Measurements from ENCODE around the gene TECTA.

The TECTA gene

DNA sequence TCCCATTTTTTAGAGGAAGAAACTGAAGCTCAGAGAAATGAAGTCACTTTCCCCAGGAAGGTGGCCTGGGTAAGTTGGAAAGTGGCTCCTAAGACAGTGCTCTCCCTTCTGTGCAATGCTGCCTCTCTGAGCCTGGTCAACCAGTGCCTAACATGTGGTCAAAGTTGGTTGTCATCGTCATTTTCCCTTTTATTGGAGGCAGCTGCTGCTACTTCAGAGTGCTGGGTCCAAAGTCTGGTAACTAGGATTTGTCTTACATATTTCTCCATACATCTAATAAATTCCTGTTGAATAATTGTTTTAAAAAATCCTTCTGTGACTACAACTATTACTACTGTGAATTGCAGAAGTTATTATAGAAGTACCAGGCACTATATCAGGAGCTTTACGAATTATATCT, 48.1 kb downstream of the TECTA start:
- TF ChIP-seq, protein P1, sequence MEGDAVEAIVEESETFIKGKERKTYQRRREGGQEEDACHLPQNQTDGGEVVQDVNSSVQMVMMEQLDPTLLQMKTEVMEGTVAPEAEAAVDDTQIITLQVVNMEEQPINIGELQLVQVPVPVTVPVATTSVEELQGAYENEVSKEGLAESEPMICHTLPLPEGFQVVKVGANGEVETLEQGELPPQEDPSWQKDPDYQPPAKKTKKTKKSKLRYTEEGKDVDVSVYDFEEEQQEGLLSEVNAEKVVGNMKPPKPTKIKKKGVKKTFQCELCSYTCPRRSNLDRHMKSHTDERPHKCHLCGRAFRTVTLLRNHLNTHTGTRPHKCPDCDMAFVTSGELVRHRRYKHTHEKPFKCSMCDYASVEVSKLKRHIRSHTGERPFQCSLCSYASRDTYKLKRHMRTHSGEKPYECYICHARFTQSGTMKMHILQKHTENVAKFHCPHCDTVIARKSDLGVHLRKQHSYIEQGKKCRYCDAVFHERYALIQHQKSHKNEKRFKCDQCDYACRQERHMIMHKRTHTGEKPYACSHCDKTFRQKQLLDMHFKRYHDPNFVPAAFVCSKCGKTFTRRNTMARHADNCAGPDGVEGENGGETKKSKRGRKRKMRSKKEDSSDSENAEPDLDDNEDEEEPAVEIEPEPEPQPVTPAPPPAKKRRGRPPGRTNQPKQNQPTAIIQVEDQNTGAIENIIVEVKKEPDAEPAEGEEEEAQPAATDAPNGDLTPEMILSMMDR (IDR thresholded peaks at IDR 0.05), result no peak
- Histone ChIP-seq H3K36me3 (peaks cover 0 to 7% (median 0%) of the 10 kb centered on the region in 3 donors), H3K9me3 (no peaks in the 10 kb centered on the region), H3K27ac (no peak overlapping the region), H3K4me3 (no peak overlapping the region), H3K27me3 (no peaks in the 10 kb centered on the region), H3K4me1 (no peaks in the 10 kb centered on the region)
- DNase-seq, result no peak
- intact Hi-C loops (cut with DNase I; ENCODE audit: low total_unique reads), result no loop called here

DNA sequence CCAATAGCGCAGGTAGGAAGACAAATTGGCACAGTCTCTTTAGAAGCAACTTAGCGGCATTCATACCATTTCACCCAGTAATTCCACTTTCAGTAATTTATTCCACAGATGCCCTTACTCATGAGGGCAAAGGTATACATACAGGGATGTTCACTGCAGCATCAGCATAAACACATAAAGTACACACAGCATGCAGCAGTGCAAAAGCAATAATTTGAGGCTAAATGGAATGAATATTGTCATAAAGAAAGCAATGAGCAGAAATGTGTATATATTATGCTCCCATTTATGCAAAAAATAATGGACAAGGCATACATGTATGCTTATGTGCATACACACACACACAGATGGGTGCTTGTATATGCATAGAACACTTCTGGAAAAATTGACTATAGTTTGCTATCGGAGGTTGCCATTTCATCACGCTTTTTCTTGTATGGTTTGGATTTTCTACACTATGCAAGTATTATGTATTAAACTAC, 50.2 kb downstream of the TECTA start:
- H3K4me1 ChIP-seq, result no peaks in the 10 kb centered on the region
- H3K27me3 ChIP-seq, result no peaks in the 10 kb centered on the region
- DNase-seq, result no peak
- no peaks in the 10 kb centered on the region for H3K9me3 ChIP-seq
- H3K36me3 ChIP-seq, result no peaks in the 10 kb centered on the region
- H3K4me3 ChIP-seq, result no peak overlapping the region
- TF ChIP-seq, protein P1 (IDR thresholded peaks at IDR 0.05), result no peak
- intact Hi-C loops (cut with DNase I; ENCODE audit: low total_unique reads), result no loop called here
- no peak overlapping the region for H3K27ac ChIP-seq

DNA sequence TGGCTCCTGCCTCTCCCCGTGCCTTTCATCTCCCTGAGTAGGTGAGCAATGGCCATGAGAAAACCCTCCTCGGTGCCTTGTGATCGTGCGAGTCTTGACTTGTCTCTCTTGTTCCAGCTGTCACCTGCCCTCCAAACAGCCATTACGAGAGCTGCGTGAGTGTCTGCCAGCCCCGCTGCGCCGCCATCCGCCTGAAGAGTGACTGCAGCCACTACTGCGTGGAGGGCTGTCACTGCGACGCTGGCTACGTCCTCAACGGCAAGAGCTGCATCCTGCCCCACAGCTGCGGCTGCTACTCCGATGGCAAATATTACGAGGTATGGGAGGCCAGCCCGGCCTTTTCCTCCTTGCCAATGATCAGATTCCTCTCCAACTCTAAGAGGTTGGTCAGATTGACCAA, 51.7 kb downstream of the TECTA start:
- no peaks in the 10 kb centered on the region for H3K36me3 ChIP-seq
- no peaks in the 10 kb centered on the region for H3K4me1 ChIP-seq
- no peak overlapping the region for H3K27ac ChIP-seq
- DNase-seq, result no peak
- no peak overlapping the region for H3K4me3 ChIP-seq
- TF ChIP-seq, protein P1 (IDR thresholded peaks at IDR 0.05), result no peak
- no peaks in the 10 kb centered on the region for H3K27me3 ChIP-seq
- no peaks in the 10 kb centered on the region for H3K9me3 ChIP-seq
- intact Hi-C loops (cut with DNase I; ENCODE audit: low total_unique reads), result no loop called here

DNA sequence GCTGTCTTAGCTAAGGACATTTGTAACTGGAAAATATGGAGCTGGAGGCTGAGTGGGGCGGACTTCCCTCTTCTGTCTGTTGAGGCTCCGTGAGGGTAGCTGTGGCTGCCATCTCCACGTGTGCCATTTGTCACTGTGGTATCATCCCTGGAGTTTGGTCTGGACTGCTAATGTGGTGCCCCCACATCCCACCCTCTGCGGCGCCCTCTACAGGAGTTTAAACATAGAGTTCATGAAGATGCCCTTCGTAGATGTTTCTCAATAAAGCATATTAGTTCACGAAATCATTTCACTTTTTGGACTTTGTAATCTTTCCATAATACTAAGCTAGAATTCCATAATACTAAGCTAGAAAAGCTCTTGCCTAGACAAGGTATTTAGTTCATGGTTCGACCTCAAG, 52.4 kb downstream of the TECTA start:
- no peak overlapping the region for H3K4me3 ChIP-seq
- DNase-seq, result no peak
- no peaks in the 10 kb centered on the region for H3K9me3 ChIP-seq
- H3K27ac ChIP-seq, result no peak overlapping the region
- intact Hi-C loops (cut with DNase I; ENCODE audit: low total_unique reads), result no loop called here
- no peaks in the 10 kb centered on the region for H3K4me1 ChIP-seq
- H3K36me3 ChIP-seq, result peaks cover 0 to 5% (median 0%) of the 10 kb centered on the region in 3 donors
- TF ChIP-seq, protein P1 (IDR thresholded peaks at IDR 0.05), result no peak
- no peaks in the 10 kb centered on the region for H3K27me3 ChIP-seq

DNA sequence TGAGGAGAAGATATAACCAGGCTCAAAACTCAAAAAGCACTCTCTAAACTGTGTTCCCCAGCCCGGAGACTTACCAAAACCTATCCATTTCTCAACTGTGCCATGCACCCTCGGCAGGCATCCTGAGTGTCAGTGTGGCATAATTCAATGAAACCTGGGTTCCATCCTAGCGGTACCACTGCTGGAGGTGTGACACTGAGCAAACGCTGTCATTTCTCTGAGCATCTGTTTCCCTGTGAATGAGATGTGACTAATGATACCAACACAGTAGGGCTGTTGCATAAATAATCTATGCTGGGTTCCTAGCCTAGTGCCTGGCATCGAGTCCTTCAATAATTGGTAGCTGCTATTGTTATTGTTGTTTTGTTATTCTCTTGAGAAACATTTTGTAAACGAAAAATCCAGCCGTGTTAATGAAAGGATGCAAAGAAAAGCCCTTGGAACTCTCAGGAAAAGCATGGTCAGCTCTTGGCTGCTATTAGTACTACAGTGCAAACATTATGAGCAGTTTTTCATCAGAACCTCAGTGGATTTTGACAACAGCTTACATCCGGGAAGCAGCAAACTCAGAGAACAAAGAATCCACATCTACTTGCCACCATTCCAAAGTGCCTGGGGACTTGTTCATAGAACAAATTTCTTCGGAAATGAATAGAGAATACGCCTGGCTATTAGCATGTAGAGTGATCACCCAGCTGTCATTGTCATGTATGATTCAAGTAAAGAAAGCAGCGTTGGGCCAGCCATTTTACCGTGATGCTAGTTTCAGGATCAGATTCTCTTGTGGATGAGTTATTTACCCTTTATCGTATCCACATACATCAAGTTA, 53.7 kb downstream of the TECTA start:
- Histone ChIP-seq H3K27ac (no peak overlapping the region), H3K9me3 (no peaks in the 10 kb centered on the region), H3K4me1 (no peaks in the 10 kb centered on the region), H3K36me3 (peaks cover 0 to 5% (median 0%) of the 10 kb centered on the region in 3 donors), H3K27me3 (no peaks in the 10 kb centered on the region), H3K4me3 (no peak overlapping the region)
- intact Hi-C loops (cut with DNase I; ENCODE audit: low total_unique reads), result no loop called here
- DNase-seq, result no peak
- TF ChIP-seq, protein P1 (IDR thresholded peaks at IDR 0.05), result no peak

All from tibial artery (tissue), 4 donors.